ENCODE data around the gene KRTAP2-2. TPM values are rescaled to one million over a fixed set of nuclear protein-coding genes. Genes with fewer than 3 reads are reported as not detected.
"Not testable (repeated sequence)": the region's sequence is repeated elsewhere in the genome, so short reads cannot be mapped to it uniquely, and the experiment has no call there.

Gene KRTAP2-2, protein sequence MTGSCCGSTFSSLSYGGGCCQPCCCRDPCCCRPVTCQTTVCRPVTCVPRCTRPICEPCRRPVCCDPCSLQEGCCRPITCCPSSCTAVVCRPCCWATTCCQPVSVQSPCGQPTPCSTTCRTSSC
- polyA plus RNA-seq: not detected

GRCh38 chr17:41055130-41055529 is at the start of gene KRTAP2-2:
KRTAP2-2 (minus strand) TSS chr17:41055230; CDS start chr17:41055211, 19 bp downstream.
- H3K9me3 Mint-ChIP-seq; DNase-seq; H3K27me3 Mint-ChIP-seq (ENCODE audit: low read depth in 3 of 3); H3K4me3 Mint-ChIP-seq; H3K4me1 Mint-ChIP-seq; H3K27ac Mint-ChIP-seq; H3K36me3 Mint-ChIP-seq: not testable (repeated sequence)

DNA sequence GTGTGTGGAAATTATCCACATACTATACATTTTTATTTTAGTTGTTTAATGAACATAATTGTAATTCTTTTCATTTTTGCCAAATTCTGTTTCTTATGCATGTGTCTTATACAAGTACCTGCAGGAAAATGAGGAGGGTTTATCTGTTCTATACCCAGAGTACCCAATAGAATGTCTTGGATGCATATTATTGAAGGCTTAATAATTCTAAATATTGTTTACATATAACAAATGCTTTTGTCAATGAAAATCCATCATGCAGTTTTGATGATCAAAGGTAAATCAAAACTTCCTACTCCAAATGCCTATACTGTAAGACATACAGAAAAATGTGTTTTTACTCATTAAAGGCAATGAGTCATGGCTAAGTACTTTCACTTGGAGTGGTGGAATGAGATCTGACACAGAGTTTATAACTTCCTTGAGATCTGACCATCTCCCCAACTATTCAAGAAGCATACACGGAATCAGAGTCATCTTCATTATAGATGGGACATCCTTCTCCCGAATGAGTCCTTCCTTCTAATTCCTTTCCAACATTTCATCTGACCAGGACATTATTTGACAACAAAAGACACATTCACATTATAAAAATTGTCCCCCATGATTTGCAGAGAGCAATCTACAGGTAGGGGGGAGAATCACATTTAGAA is 49.5 kb upstream of the KRTAP2-2 start:
- not testable (repeated sequence) for H3K27me3 Mint-ChIP-seq (ENCODE audit: low read depth in 3 of 3); H3K4me3 Mint-ChIP-seq; H3K36me3 Mint-ChIP-seq; H3K4me1 Mint-ChIP-seq; DNase-seq; H3K9me3 Mint-ChIP-seq; H3K27ac Mint-ChIP-seq

GRCh38 chr17:41103896-41104295 is 48.9 kb upstream of the KRTAP2-2 start:
- Mint-ChIP-seq H3K4me3 (no peak overlapping the region), H3K36me3 (no peaks in the 10 kb centered on the region), H3K27ac (no peak overlapping the region), H3K4me1 (no peaks in the 10 kb centered on the region), H3K9me3 (no peaks in the 10 kb centered on the region), H3K27me3 (ENCODE audit: low read depth in 3 of 3) (peaks cover 3 to 9% (median 7%) of the 10 kb centered on the region in 3 donors)
- DNase-seq: no peak

DNA sequence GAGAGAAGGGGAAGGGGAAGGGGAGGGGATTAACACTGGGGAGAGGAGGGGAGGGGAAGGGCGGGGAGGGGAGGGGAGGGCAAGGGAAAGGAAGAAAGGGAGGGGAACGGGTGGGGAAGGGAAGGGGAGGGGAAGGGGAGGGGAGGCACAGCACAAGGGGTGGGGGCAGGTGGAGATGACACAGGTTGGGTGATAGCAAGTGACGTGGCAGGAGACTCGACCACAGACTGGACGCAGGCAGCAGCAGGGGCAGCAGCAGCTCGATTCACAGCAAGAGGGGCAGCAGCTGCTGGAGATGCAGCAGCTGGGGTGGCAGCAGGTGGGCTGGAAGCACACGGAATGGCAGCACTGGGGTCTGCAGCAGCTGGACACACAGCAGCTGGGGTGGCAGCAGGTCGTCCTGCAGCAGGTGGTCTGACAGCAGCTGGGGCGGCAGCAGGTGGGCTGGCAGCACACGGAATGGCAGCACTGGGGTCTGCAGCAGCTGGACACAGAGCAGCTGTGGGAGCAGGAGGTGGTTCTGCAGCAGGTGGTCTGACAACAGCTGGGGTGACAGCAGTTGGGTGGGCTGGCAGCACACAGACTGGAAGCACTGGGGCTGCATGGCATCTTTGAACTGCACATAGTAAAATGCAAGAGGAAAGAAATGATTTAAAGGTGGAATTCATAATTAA is 46.7 kb upstream of the KRTAP2-2 start, which contains the start of gene KRTAP4-16:
TSS of gene KRTAP4-16 (minus strand) at position 624 of the 674 bp plus-strand sequence. CDS start at position 624, 0 bp downstream.
- Mint-ChIP-seq H3K36me3 (no peaks in the 10 kb centered on the region), H3K27me3 (ENCODE audit: low read depth in 3 of 3) (peaks cover 2 to 11% (median 7%) of the 10 kb centered on the region in 3 donors), H3K9me3 (no peaks in the 10 kb centered on the region), H3K4me1 (no peaks in the 10 kb centered on the region), H3K27ac (no peak within 1 kb of the TSS), H3K4me3 (no peak within 1 kb of the TSS)
- no peak for DNase-seq

- H3K4me1 Mint-ChIP-seq; H3K27me3 Mint-ChIP-seq (ENCODE audit: low read depth in 3 of 3); DNase-seq; H3K27ac Mint-ChIP-seq; H3K36me3 Mint-ChIP-seq; H3K9me3 Mint-ChIP-seq; H3K4me3 Mint-ChIP-seq: not testable (repeated sequence)
Measured at GRCh38 chr17:41099682-41100480, 44.9 kb upstream of the KRTAP2-2 start.

- H3K4me3 Mint-ChIP-seq: no peak overlapping the region
- no peak overlapping the region for H3K27ac Mint-ChIP-seq
- no peaks in the 10 kb centered on the region for H3K36me3 Mint-ChIP-seq
- H3K9me3 Mint-ChIP-seq: peaks cover 0 to 3% (median 0%) of the 10 kb centered on the region in 6 donors
- no peaks in the 10 kb centered on the region for H3K4me1 Mint-ChIP-seq
- no peak for DNase-seq
- H3K27me3 Mint-ChIP-seq (ENCODE audit: low read depth in 3 of 3): peaks cover 2 to 9% (median 6%) of the 10 kb centered on the region in 3 donors
Measured at GRCh38 chr17:41098481-41098880, 43.5 kb upstream of the KRTAP2-2 start.

- H3K4me3 Mint-ChIP-seq: no peak within 1 kb of the TSS
- H3K9me3 Mint-ChIP-seq: peaks cover 0 to 3% (median 0%) of the 10 kb centered on the region in 6 donors
- no peaks in the 10 kb centered on the region for H3K36me3 Mint-ChIP-seq
- H3K4me1 Mint-ChIP-seq: no peaks in the 10 kb centered on the region
- H3K27me3 Mint-ChIP-seq (ENCODE audit: low read depth in 3 of 3): peaks cover 2 to 8% (median 7%) of the 10 kb centered on the region in 3 donors
- no peak for DNase-seq
- H3K27ac Mint-ChIP-seq: no peak within 1 kb of the TSS
Measured at GRCh38 chr17:41098042-41098441, 43.0 kb upstream of the KRTAP2-2 start, which contains the start of gene KRTAP4-8. KRTAP4-8 (minus strand) TSS chr17:41098142; CDS start chr17:41098084, 58 bp downstream.

DNA sequence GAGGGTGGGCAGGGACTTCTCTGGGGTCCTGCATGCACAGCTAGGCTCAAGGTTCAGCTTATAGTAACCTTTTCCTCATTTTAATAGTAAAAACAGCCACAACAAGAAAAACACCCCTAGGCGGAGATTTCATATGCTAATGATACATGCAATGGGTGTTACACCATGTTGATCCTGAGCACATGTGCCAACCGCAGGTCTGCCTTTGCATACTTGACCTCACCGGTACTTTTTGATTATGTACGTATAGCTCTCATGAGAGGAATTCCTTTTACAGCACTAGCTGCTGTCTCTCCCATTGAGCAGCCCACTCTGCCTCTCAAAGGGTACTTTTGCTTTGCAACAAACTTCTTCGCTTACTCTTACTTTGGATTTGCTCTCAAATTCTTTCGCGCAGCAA is 41.0 kb upstream of the KRTAP2-2 start:
- Mint-ChIP-seq H3K27ac (no peak overlapping the region), H3K4me3 (no peak overlapping the region), H3K9me3 (peaks cover 0 to 3% (median 0%) of the 10 kb centered on the region in 6 donors), H3K27me3 (ENCODE audit: low read depth in 3 of 3) (peaks cover 2 to 12% (median 4%) of the 10 kb centered on the region in 3 donors), H3K36me3 (no peaks in the 10 kb centered on the region), H3K4me1 (no peaks in the 10 kb centered on the region)
- DNase-seq: no peak

GRCh38 chr17:41088760-41089352 is 33.8 kb upstream of the KRTAP2-2 start:
- not testable (repeated sequence) for H3K4me3 Mint-ChIP-seq, DNase-seq, H3K4me1 Mint-ChIP-seq, H3K36me3 Mint-ChIP-seq, H3K9me3 Mint-ChIP-seq, H3K27ac Mint-ChIP-seq
- peaks cover 2 to 18% (median 5%) of the 10 kb centered on the region in 3 donors for H3K27me3 Mint-ChIP-seq (ENCODE audit: low read depth in 3 of 3)

DNA sequence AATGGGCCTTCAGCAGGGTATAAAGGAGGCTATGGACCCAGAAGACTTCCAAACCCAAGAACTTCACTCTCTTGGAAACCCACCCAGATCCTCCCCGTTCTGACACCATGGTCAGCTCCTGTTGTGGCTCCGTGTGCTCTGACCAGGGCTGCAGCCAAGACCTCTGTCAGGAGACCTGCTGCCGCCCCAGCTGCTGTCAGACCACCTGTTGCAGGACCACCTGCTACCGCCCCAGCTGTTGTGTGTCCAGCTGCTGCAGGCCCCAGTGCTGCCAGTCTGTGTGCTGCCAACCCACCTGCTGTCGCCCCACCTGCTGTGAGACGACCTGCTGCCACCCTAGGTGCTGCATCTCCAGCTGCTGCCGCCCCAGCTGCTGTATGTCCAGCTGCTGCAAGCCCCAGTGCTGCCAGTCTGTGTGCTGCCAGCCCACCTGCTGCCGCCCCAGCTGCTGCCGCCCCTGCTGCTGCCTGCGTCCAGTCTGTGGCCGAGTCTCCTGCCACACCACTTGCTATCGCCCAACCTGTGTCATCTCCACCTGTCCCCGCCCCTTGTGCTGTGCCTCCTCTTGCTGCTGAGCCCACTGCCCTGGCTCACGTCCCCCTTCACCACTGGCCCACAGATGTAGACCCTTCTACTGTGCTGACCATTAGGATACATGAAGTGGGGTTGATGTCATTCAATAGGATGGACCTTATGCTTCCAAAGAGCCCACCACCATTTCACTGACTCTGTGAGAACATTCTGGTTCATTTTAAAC is 29.2 kb upstream of the KRTAP2-2 start, which contains the start of gene KRTAP4-7:
TSS of gene KRTAP4-7 (plus strand) at position 51 of the 757 bp plus-strand sequence. CDS start at position 108, 57 bp downstream.
- H3K27me3 Mint-ChIP-seq (ENCODE audit: low read depth in 3 of 3): peaks cover 0 to 12% (median 3%) of the 10 kb centered on the region in 3 donors
- not testable (repeated sequence) for H3K4me1 Mint-ChIP-seq, H3K4me3 Mint-ChIP-seq, H3K36me3 Mint-ChIP-seq, H3K27ac Mint-ChIP-seq, H3K9me3 Mint-ChIP-seq, DNase-seq

GRCh38 chr17:41083427-41083826 is 28.4 kb upstream of the KRTAP2-2 start:
- not testable (repeated sequence) for DNase-seq, H3K4me1 Mint-ChIP-seq, H3K4me3 Mint-ChIP-seq, H3K27ac Mint-ChIP-seq, H3K9me3 Mint-ChIP-seq, H3K36me3 Mint-ChIP-seq
- H3K27me3 Mint-ChIP-seq (ENCODE audit: low read depth in 3 of 3): peaks cover 2 to 12% (median 3%) of the 10 kb centered on the region in 3 donors

GRCh38 chr17:41082626-41083025 is 27.6 kb upstream of the KRTAP2-2 start:
- Mint-ChIP-seq H3K4me3 (no peak overlapping the region), H3K4me1 (no peaks in the 10 kb centered on the region), H3K9me3 (no peaks in the 10 kb centered on the region), H3K27ac (no peak overlapping the region), H3K36me3 (no peaks in the 10 kb centered on the region), H3K27me3 (ENCODE audit: low read depth in 3 of 3) (peaks cover 2 to 12% (median 3%) of the 10 kb centered on the region in 3 donors)
- no peak for DNase-seq

DNA sequence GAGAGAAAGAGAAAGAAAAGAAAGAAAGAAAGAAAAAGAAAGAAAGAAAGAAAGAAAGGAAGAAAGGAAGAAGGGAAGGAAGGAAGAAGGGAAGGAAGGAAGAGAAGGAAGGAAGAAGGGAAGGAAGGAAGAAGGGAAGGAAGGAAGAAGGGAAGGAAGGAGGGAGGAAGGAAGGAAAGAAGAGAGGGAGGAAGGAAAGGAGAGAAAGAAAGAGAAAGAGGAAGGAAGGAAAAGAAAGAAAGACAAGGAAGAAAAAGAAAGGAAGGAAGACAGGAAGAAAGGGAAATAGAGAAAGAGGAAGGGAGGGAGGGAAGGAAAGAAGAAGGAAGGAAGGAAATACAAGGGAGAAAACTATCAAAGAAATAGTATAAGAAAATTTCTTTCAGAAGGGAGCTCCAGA is 21.8 kb upstream of the KRTAP2-2 start:
- H3K9me3 Mint-ChIP-seq: no peaks in the 10 kb centered on the region
- H3K27me3 Mint-ChIP-seq (ENCODE audit: low read depth in 3 of 3): peaks cover 2 to 5% (median 2%) of the 10 kb centered on the region in 3 donors
- H3K4me1 Mint-ChIP-seq: no peaks in the 10 kb centered on the region
- H3K36me3 Mint-ChIP-seq: no peaks in the 10 kb centered on the region
- no peak overlapping the region for H3K4me3 Mint-ChIP-seq
- no peak overlapping the region for H3K27ac Mint-ChIP-seq
- no peak for DNase-seq

All from immature natural killer cell (primary cell).